GM18520 (cell line): ENCODE measurements around the gene SACS.

ENCODE experiments used
- ATAC-seq: cut with Tn5 transposase; IDR thresholded peaks from one replicate; pipeline ENCODE4 v1.9.1; 2021; ENCODE audit not compliant: unreplicated experiment

SACS gene

GRCh38 chr13:23433171-23434153 is at the start of gene SACS:
Gene SACS, minus strand, starts transcription at chr13:23433702. Its CDS starts 22,463 bp downstream, at chr13:23411239.
- ATAC-seq = no peak

DNA sequence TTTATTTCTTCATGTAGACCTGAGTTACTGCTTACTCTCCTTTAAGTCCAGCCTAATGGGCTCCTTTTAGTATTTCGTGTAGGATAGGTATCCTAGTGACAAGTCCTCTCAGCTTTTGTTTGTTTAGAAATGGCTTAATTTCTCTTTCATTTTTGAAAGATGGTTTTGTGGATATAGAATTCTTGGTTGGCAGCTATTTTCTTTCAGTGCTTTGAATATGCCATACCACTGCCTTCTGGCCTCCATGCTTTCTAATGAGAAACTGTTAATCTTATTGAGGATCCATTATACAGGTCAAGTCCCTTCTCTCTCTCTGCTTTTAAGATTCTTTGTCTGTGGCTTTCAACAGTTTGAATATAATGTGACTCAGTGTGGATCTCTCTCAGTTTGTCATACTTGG is 46.8 kb upstream of the SACS start:
- ATAC-seq = no peak

- ATAC-seq = no peak
Measured at GRCh38 chr13:23477101-23477500, 43.6 kb upstream of the SACS start.

- ATAC-seq = no peak
Measured at GRCh38 chr13:23473221-23473620, 39.7 kb upstream of the SACS start.

GRCh38 chr13:23472189-23472588 is 38.7 kb upstream of the SACS start:
- ATAC-seq = no peak

DNA sequence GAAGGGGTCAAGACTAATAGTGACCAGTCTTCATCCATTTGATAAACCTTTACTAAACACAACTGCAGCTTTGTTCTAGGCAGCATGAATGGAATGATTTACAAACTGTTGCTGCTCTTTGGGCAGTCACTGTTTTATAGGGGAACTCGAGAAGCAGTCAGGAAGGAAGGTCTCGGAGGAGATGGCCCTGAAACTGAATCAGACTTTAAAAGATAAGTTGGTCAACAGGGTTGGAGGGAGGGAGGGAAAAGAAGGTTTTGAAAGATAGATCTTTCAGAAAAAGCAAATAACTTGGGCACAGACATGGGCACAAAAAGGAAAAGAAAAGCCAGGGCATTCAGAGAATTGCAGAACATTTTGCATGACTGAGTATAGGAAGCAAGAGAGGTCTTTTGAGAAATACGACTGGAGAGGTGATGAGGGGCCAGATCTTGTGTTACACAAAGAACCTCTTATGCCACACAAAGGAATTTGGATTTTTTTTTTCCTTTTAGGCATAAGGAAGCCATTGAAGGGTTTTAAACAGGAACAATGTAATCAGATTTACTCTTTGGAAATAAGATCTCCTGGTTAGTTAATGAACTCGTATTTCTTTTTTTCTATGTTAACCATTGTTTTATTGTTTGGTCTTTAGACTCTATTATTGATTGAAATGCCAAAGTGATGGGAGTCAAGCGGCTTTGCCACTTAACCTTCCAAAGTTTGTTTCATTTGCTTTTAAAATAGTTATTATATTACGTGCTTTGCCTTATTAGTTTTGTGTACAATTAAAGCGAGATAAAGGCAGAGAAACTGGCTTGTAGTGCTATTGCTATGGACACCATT is 37.5 kb upstream of the SACS start:
- ATAC-seq = no peak

- no peak for ATAC-seq
Measured at GRCh38 chr13:23469951-23470421, 36.5 kb upstream of the SACS start.

DNA sequence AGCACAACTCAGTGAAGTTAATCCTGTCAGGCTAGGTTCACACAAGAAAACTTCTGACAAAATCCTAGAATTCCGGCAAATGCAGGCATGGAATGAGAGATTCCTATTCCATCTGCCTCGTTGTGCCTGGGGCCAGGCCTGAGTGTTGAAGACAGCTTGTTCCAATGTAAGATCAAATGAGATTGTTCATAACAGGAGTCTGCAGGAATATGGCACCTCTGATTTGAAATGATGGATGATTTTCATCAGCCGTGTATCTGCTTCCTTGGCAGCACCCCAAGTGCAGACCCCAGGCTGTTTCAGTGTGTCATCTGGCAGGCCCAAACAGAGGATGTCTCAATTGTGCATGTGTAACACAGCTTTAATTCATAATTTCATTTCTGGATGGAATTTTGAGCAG is 35.3 kb upstream of the SACS start:
- ATAC-seq = no peak

- ATAC-seq = no peak
Measured at GRCh38 chr13:23467932-23468278, 34.4 kb upstream of the SACS start.

DNA sequence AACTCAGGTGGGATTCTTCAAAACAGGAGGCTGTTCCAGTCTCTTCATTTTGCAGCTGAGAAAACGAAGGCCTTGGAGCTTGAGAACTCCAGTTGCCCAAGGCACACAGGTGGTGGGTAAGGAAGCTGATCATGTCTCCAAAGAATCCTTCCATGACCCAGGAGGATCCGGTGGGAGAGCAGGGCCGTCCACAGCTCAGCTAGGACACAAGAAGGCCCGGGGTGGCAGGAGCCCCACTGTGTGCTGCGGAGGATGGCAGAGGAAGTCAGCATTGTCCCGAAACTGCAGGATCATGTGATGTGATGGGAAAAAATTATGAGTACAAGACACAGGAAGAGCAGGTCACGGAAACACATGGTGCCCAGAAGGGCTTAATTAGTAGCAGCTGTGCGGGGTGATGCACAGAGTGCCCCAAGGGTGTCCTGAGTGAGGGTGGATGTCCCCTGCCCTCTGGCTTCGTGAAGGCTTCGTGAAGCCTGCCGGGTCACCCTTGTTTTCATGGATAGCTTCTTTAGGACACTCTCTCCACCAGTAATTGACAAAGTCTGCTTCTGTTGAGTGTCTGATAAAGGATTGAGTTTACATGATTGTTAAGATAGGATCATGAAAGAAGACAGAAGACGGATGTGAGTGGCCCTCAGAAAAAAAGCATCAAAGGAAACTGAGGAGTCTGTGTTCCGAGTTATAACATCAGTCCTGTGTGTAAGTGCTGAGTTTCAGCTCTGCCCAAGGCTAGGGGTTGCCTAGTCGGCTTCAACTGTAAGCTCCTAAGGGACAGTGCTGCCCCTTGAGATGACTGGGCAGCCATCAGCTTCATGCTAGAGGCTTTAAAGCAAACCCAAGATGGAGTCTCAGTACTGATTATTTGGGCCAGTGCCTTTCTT is 33.8 kb upstream of the SACS start:
- no peak for ATAC-seq

- ATAC-seq = peak; percentile 64
Measured at GRCh38 chr13:23466144-23467002, 32.9 kb upstream of the SACS start.

GRCh38 chr13:23463661-23464060 is 30.2 kb upstream of the SACS start:
- ATAC-seq = no peak

GRCh38 chr13:23462815-23463559 is 29.5 kb upstream of the SACS start:
- no peak for ATAC-seq

- no peak for ATAC-seq
Measured at GRCh38 chr13:23461544-23461943, 28.0 kb upstream of the SACS start.

DNA sequence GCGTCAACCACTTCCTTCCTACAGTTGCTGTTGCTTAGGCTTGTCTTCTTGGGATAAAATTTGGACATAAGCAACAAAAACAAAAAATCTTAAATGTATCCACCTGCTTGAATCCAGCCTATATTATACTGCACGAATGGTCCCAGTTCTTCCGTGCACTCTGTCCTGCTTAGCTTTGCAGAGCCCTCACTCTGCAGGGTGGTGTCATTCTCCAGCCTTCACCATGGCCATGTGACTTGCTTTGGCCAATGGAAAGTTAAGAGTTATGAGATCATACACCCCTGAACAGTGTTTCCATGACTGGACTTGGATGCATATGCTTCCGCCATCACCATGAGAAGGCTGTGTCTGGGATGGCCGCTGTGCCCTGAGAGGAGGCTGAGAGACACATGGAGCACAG is 27.4 kb upstream of the SACS start:
- no peak for ATAC-seq

GRCh38 chr13:23460309-23460708 is 26.8 kb upstream of the SACS start:
- ATAC-seq = no peak

DNA sequence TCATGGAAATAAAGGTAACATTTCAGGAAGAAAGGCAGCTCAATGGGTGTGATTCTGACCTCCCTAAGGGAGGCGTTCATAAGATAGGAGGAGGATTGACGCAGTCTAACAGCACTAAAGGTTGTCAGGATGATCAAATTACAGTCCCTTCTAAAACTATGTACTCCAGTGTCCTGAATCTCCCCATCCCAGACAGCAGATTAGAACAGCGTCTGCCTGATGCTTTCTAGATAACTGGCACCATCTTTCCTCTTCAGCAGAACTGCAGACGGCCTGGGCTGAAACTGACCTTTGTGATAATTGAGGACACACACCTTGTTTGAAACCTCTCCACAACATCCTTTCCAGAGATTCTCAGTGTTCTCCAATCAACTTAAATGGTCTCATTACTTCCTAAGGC is 25.5 kb upstream of the SACS start:
- ATAC-seq = no peak

- ATAC-seq = no peak
Measured at GRCh38 chr13:23456437-23457210, 23.1 kb upstream of the SACS start.
